GM19043 (cell line): ENCODE data around the gene ANKEF1.

Experiments used
- ATAC-seq: cut with Tn5 transposase; IDR thresholded peaks from one replicate; pipeline ENCODE4 v1.9.1; 2021; ENCODE audit warnings: low read depth; ENCODE audit not compliant: unreplicated experiment

Gene ANKEF1

GRCh38 chr20:10077886-10078285 lies 43.1 kb downstream of the ANKEF1 start:
- no peak for ATAC-seq

DNA sequence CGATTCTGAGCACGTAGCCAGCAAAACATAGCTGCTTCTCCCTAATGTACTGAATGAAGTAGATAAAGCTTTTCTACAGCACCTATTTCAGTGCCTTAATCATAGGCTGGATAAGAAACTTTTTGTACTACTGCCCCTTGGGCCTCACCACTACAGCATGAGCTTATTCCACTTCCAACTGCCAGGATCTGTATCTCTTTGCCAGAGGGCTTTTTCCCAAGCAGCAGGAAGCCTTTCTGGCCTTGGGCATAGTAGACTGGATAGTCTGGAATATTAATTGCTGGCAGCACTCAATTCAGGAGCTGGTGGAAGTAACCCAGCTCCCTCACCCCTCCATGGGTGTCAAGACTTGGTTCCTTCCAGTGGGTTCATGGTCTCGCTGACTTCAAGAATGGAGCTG lies 43.6 kb downstream of the ANKEF1 start:
- ATAC-seq: no peak

DNA sequence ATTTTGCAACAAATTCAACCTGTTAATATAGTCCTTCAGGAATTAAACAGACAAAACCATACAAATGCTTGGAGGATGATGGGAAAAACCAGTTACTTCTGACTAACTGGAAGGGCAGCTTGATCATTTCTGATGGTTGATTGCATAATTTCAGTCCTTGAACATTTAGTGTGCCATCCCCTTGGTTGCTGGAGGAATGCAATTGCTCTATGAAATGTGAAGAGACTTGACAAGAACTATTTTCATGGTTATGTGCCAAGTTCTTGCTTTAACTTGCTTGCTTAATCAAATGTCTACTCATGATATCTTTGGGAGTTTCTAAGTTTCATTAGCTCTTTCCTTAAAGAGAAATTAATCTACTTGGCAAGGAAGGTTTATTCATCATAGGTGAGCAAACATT lies 45.2 kb downstream of the ANKEF1 start:
- ATAC-seq: no peak

DNA sequence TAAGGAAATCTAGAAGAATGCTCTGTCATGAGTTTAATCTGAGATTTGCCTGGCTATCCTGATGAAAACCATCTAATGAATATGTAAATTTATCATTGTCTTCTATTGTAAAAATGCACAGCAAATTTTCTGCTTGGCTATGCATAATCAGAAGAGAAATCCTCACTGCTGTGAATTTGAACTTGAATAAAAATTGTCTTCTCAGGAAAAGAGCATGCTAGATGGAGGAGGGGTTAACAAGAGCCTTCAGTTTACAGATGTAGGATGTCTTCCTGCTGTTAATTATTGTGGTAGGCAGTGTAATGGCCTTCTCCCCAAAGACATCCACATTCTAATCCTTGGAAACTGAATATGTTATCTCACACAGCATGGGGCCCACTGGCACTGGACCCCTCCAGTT lies 45.8 kb downstream of the ANKEF1 start:
- ATAC-seq: no peak

- no peak for ATAC-seq
Measured at GRCh38 chr20:10089871-10090587, 55.2 kb downstream of the ANKEF1 start.

DNA sequence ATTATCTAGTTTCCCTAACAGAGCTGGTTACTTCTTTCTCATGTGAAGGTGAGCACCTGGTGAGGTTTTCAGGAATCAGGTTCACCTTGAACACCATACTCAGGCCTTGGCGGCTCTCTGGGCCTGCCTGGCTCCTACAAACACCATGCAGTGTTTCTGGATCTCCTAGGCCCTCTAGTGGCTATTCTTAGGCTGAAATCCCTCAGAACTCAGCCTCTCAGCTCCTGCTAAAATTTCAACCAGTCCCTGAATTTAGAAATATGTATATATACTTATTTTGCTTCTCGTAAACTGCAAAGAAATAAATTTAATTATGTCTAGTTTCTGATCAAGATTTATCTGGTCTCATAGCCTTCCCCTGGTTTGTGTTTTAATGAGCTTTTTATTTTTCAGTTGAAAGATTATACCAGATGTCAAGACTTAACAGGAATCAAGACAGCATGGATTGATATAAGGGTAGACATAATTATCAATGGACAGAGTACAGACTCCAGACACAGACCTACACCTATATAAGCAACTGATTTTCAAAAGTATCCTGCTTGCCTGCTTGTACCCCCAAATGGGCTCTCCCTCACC lies 55.9 kb downstream of the ANKEF1 start:
- peak; percentile 65 for ATAC-seq

DNA sequence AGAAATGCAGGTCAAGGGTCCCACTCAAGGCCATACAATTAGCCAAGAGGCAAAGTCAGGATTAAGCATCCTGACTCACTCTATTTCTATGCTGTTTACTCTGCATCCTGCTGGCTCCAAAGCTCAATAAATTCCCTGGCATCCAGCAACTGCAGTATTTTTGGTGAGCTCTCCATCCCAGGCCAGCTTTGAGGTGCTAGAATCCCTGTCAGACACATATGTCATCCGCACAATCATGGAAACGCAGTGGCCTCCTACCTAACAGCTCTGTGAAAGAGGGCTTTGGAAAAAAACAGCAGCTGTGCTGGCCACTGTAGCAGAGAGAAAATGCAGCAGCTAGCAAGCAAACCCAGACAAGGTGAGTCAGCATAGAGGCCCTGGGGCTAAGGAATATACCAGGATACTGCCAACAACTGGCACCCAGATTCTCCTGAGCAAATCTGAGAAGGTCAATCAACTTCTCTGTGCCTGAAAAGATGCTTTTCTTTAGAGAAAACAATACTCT lies 58.4 kb downstream of the ANKEF1 start:
- ATAC-seq: no peak

DNA sequence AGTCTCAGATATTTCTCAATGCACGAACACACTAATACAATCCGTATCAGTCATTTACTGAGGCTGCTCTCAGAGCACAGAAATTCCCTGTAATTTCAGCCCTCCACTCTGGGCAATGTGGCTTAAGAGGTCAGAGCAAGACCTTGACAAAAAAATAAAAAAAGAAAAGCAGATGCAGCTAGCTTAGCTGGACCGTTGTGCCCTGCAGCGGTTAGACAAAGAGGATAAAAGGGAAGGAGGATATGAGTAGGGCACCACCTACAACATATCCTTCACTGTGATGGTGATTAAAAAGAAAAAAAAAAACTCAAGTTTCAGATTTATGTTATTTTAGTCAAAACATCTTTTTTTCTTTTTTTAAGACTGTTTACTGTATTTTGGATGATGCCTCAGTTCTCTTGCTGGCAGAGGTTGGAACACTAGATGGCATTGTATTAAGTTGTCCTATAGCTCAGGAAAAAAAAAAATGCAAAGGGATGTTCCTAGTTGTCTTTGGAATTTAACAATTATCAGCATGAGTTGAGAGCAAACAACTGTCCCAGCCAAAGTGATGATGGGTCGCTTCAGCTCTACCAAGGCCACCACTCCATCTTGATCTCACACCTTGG lies 59.9 kb downstream of the ANKEF1 start:
- ATAC-seq: no peak

DNA sequence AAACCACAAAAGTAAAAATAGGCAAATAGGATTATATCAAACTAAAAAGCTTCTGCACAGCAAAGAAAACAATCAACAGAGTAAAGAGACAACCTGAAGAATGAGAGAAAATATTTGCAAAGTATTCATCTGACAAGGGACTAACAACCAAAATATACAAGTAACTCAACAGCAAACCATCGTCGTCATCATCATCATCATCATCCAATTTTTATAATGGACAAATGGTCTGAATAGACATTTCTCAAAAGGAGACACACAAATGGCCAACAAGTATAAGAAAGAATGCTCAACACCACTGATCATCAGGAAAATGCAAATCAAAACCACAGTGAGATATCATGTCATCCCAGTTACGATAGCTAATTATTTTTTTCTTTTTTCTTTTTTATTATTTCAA lies 62.0 kb downstream of the ANKEF1 start:
- no peak for ATAC-seq

- ATAC-seq: no peak
Measured at GRCh38 chr20:10105046-10105445, 70.3 kb downstream of the ANKEF1 start.
